IMR-90 (cell line): ENCODE results near the gene ASPG. TPM values are rescaled to one million over a fixed set of nuclear protein-coding genes. Genes with fewer than 3 reads are reported as not detected.

Source experiments
- ATAC-seq: fragments of 200-7000 bp; cut with Tn5 transposase; 2 replicates; pipeline ENCODE4 v1.9.1; 2020; ENCODE audit warnings: low read depth, mild to moderate bottlenecking, moderate library complexity
- BruUV-seq: library from RNA; stranded (reverse); fragments of 400-500 nt; replicated peaks from 2 replicates; lab custom pipeline; 2021; lab: Mats Ljungman, UMichigan
- CTCF ChIA-PET: fragments of 300-600 bp; formaldehyde crosslinking; extraction: SDS; loops from one replicate; lab custom pipeline; 2021; ENCODE audit warnings: antibody characterized with exemption; lab: Yijun Ruan, JAX
- POLR2A ChIA-PET: fragments of 300-600 bp; sonication (Branson Sonifier 250); formaldehyde crosslinking; loops from one replicate; lab custom pipeline; 2022; ENCODE audit warnings: antibody characterized with exemption; ENCODE audit not compliant: unreplicated experiment; lab: Charles Lee
- DNase-seq: peaks from one replicate; pipeline ENCODE4 v3.0.0; 2013
- H2AFZ ChIP-seq: replicated peaks from 2 replicates; pipeline ENCODE3; 2013; ENCODE audit warnings: low read length, mild to moderate bottlenecking; ENCODE audit not compliant: poor library complexity
- H2AK5ac ChIP-seq: 2 replicates; pipeline ENCODE4 v1.6.1; 2013; ENCODE audit warnings: low read depth, low read length, inconsistent platforms
- H2AK9ac ChIP-seq: replicated peaks from 2 replicates; pipeline ENCODE3; 2013; ENCODE audit warnings: mild to moderate bottlenecking, low read depth, low read length, moderate library complexity; ENCODE audit not compliant: poor library complexity
- H2BK120ac ChIP-seq: 2 replicates; pipeline ENCODE4 v1.6.1; 2013; ENCODE audit warnings: low read depth, low read length, inconsistent platforms
- H2BK15ac ChIP-seq: 3 replicates; pipeline ENCODE4 v1.6.1; 2013; ENCODE audit warnings: low read depth, low read length, inconsistent platforms
- H2BK20ac ChIP-seq: 2 replicates; pipeline ENCODE4 v1.6.1; 2013; ENCODE audit warnings: low read depth, mild to moderate bottlenecking, inconsistent platforms, low read length, moderate library complexity
- H2BK5ac ChIP-seq: 2 replicates; pipeline ENCODE4 v1.6.1; 2013; ENCODE audit warnings: mild to moderate bottlenecking, low read depth, low read length, inconsistent platforms; ENCODE audit not compliant: poor library complexity, severe bottlenecking
- H3K14ac ChIP-seq: replicated peaks from 2 replicates; pipeline ENCODE4 v1.6.1; 2013; ENCODE audit warnings: low read depth, low read length, inconsistent platforms
- H3K18ac ChIP-seq: 2 replicates; pipeline ENCODE4 v1.6.1; 2013; ENCODE audit warnings: low read depth, low read length, control low read depth
- H3K23ac ChIP-seq: 2 replicates; pipeline ENCODE4 v1.6.1; 2013; ENCODE audit warnings: low read depth, low read length, inconsistent platforms
- H3K27ac ChIP-seq: 2 replicates; pipeline ENCODE4 v1.5.1; 2013; ENCODE audit warnings: mild to moderate bottlenecking, control low read depth, low read length; ENCODE audit not compliant: insufficient read depth
- H3K27me3 ChIP-seq: 2 replicates; pipeline ENCODE4 v1.6.1; 2013; ENCODE audit warnings: low read length; ENCODE audit not compliant: control insufficient read depth, insufficient read depth
- H3K36me3 ChIP-seq: 2 replicates; pipeline ENCODE4 v1.6.1; 2013; ENCODE audit warnings: low read length, mixed read lengths; ENCODE audit not compliant: control insufficient read depth, insufficient read depth
- H3K4ac ChIP-seq: 2 replicates; pipeline ENCODE4 v1.6.1; 2013; ENCODE audit warnings: low read depth, low read length, inconsistent platforms
- H3K4me1 ChIP-seq: 2 replicates; pipeline ENCODE4 v1.6.1; 2013; ENCODE audit warnings: low read length, mixed read lengths; ENCODE audit not compliant: control insufficient read depth, insufficient read depth
- H3K4me2 ChIP-seq: 2 replicates; pipeline ENCODE4 v1.6.1; 2013; ENCODE audit warnings: low read depth, mild to moderate bottlenecking, control low read depth, low read length, moderate library complexity
- H3K4me3 ChIP-seq: 2 replicates; pipeline ENCODE4 v1.5.1; 2013; ENCODE audit warnings: low read depth, mild to moderate bottlenecking, control low read depth, low read length, moderate library complexity; ENCODE audit not compliant: insufficient read depth
- H3K56ac ChIP-seq: 2 replicates; pipeline ENCODE4 v1.6.1; 2013; ENCODE audit warnings: low read length, inconsistent platforms; ENCODE audit not compliant: insufficient read depth; ENCODE audit errors: extremely low read depth
- H3K79me1 ChIP-seq, 2 experiments: 2 replicates each; pipeline ENCODE4 v1.6.1; 2013; ENCODE audit warnings: low read length in 2 of 2, inconsistent platforms in 1 of 2, low read depth in 1 of 2
- H3K9ac ChIP-seq: 2 replicates; pipeline ENCODE4 v1.6.1; 2013; ENCODE audit warnings: low read depth, low read length, control low read depth
- H3K9me1 ChIP-seq: 2 replicates; pipeline ENCODE4 v1.6.1; 2013; ENCODE audit warnings: low read length, inconsistent platforms; ENCODE audit not compliant: insufficient read depth
- H3K9me3 ChIP-seq: 2 replicates; pipeline ENCODE4 v1.6.1; 2013; ENCODE audit warnings: low read length; ENCODE audit not compliant: control insufficient read depth, insufficient read depth
- H4K20me1 ChIP-seq: 2 replicates; pipeline ENCODE4 v1.6.1; 2013; ENCODE audit warnings: low read length, inconsistent platforms; ENCODE audit not compliant: insufficient read depth
- H4K5ac ChIP-seq: 2 replicates; pipeline ENCODE4 v1.6.1; 2013; ENCODE audit warnings: mild to moderate bottlenecking, low read depth, low read length, control low read depth
- H4K8ac ChIP-seq, 2 experiments: 2 replicates each; pipeline ENCODE4 v1.6.1; 2013; ENCODE audit warnings: low read depth in 2 of 2, low read length in 2 of 2, control low read depth in 1 of 2, inconsistent platforms in 1 of 2
- H4K91ac ChIP-seq: 2 replicates; pipeline ENCODE4 v1.6.1; 2013; ENCODE audit warnings: low read depth, low read length, inconsistent platforms; ENCODE audit not compliant: insufficient read depth
- BHLHE40 ChIP-seq: fragments of 150-350 bp; IDR thresholded peaks from 2 replicates; pipeline ENCODE4 v1.6.1; 2016; ENCODE audit warnings: mild to moderate bottlenecking, low read depth, low read length
- CHD1 ChIP-seq: IDR thresholded peaks from 2 replicates; pipeline ENCODE4 v1.6.1; 2012; ENCODE audit warnings: low read depth, low read length, improper control_type of control experiment
- CTCF ChIP-seq: conservative IDR thresholded peaks from 2 replicates; pipeline ENCODE4 v1.5.1; 2012; ENCODE audit warnings: mild to moderate bottlenecking, low read depth, low read length, improper control_type of control experiment
- FOS ChIP-seq: fragments of 150-350 bp; IDR thresholded peaks from 2 replicates; pipeline ENCODE4 v1.6.1; 2016; ENCODE audit warnings: low read depth, low read length
- MAFK ChIP-seq: IDR thresholded peaks from 2 replicates; pipeline ENCODE4 v1.6.1; 2012; ENCODE audit warnings: low read depth, low read length, improper control_type of control experiment
- MAZ ChIP-seq: IDR thresholded peaks from 2 replicates; pipeline ENCODE4 v1.6.1; 2012; ENCODE audit warnings: low read depth, mild to moderate bottlenecking, low read length, improper control_type of control experiment, moderate library complexity, borderline replicate concordance
- MXI1 ChIP-seq: IDR thresholded peaks from 2 replicates; pipeline ENCODE4 v1.6.1; 2012; ENCODE audit warnings: low read depth, mild to moderate bottlenecking, low read length, moderate library complexity, borderline replicate concordance
- NFE2L2 ChIP-seq: fragments of 150-350 bp; IDR thresholded peaks from 2 replicates; pipeline ENCODE4 v1.6.1; 2016; ENCODE audit warnings: low read depth, mild to moderate bottlenecking, low read length
- POLR2A ChIP-seq: IDR thresholded peaks from 2 replicates; pipeline ENCODE4 v1.6.1; 2012; ENCODE audit warnings: mild to moderate bottlenecking, low read depth, low read length
- RAD21 ChIP-seq: IDR thresholded peaks from 2 replicates; pipeline ENCODE4 v1.6.1; 2012; ENCODE audit warnings: low read length, improper control_type of control experiment
- RFX5 ChIP-seq: IDR thresholded peaks from 2 replicates; pipeline ENCODE4 v1.8.0; 2012; ENCODE audit warnings: low read depth, mild to moderate bottlenecking, low read length, moderate library complexity
- SMC3 ChIP-seq: fragments of 150-350 bp; IDR thresholded peaks from 2 replicates; pipeline ENCODE4 v1.6.1; 2016; ENCODE audit warnings: low read depth, mild to moderate bottlenecking, antibody characterized with exemption, low read length, moderate library complexity
- WGBS, 2 experiments: methylation state at CpG; one replicate each; pipeline versions ENCODE4 v1.1.5 to v1.1.7; 2013; ENCODE audit warnings: missing lambda C conversion rate in 2 of 2; ENCODE audit not compliant: insufficient read length in 1 of 2; ENCODE audit errors: extremely low coverage in 2 of 2; 5-methylcytosine and 5-hydroxymethylcytosine counted together
- dilution Hi-C: fragments of 300-500 bp; cut with HindIII; formaldehyde crosslinking; loops from one replicate; pipeline ENCODE4 v1.14.3; 2018; ENCODE audit warnings: low sequenced_read_pairs; ENCODE audit not compliant: unreplicated experiment
- in situ Hi-C: fragments of 300-500 bp; cut with MboI; formaldehyde crosslinking; loops from 3 replicates; pipeline ENCODE4 v1.14.3; 2019; ENCODE audit warnings: low sequenced_read_pairs, inconsistent platforms, mixed read lengths
- intact Hi-C: fragments of 100-400 bp; cut with micrococcal nuclease; formaldehyde crosslinking; loops from 2 replicates; pipeline ENCODE4 v1.10.0; 2022
- polyA plus RNA-seq, 3 experiments: library from polyadenylated mRNA; depleted of rRNA; stranded (reverse); fragments of >200 nt; gene quantifications; 2 replicates each; pipeline ENCODE4 v1.2.3, GENCODE V29; 2012; ENCODE audit warnings: low replicate concordance in 1 of 3
- total RNA-seq: library from RNA; depleted of rRNA; stranded (reverse); fragments of >200 nt; gene quantifications from 2 replicates; pipeline ENCODE4 v1.2.3, GENCODE V29; 2012

The ASPG gene
- total and polyA plus RNA-seq, 2 of the 4 experiments (the other 2 are of a cell fraction), result not detected

GRCh38 chr14:104144453-104144790 lies 58.9 kb downstream of the ASPG start:
- Histone ChIP-seq H3K18ac (no peak overlapping the region), H4K20me1 (no peaks in the 10 kb centered on the region), H3K36me3 (no peaks in the 10 kb centered on the region), H3K4me3 (no peak overlapping the region), H2BK20ac (no peak overlapping the region), H4K5ac (no peak overlapping the region), H3K4me2 (no peak overlapping the region), H3K56ac (no peak overlapping the region), H3K4ac (no peak overlapping the region), H4K91ac (no peak overlapping the region), H3K9ac (no peak overlapping the region), H3K27ac (no peak overlapping the region), H2AK5ac (no peak overlapping the region), H2BK120ac (no peak overlapping the region), H2AFZ (no peak overlapping the region), H3K14ac (no peak overlapping the region), H2BK15ac (no peak overlapping the region), H3K27me3 (peaks cover 7% of the 10 kb centered on the region), H3K9me3 (no peaks in the 10 kb centered on the region), H3K79me1 (no peaks in the 10 kb centered on the region), H3K23ac (no peak overlapping the region), H3K9me1 (no peaks in the 10 kb centered on the region), H2BK5ac (no peak overlapping the region), H4K8ac (no peak overlapping the region), H2AK9ac (no peak overlapping the region), H3K4me1 (no peaks in the 10 kb centered on the region)
- no TSS peak for BruUV-seq
- no peak for TF ChIP-seq RAD21
- TF ChIP-seq BHLHE40, result no peak
- TF ChIP-seq SMC3, result no peak
- no peak for TF ChIP-seq POLR2A
- TF ChIP-seq RFX5, result no peak
- TF ChIP-seq MAFK, result no peak
- TF ChIP-seq MAZ, result no peak
- TF ChIP-seq CTCF, result no peak
- no peak for TF ChIP-seq NFE2L2
- no peak for TF ChIP-seq MXI1
- no peak for TF ChIP-seq FOS
- TF ChIP-seq CHD1, result no peak
- no CpG with 5 or more reads among the region's 4 CpGs for WGBS, 2 experiments
- POLR2A ChIA-PET, result no interaction called here
- CTCF ChIA-PET, result no interaction called here
- dilution Hi-C loops, result no loop called here
- intact Hi-C loops, result no loop called here
- no peak for ATAC-seq
- in situ Hi-C loops, result no loop called here
- DNase-seq, result no peak
